K562 (cell line): ENCODE results near the gene ZNF778. TPM values are rescaled to one million over a fixed set of nuclear protein-coding genes. Genes with fewer than 3 reads are reported as not detected.

ENCODE experiments used
- BCLAF1 ChIP-seq, 2 experiments: fragments of 450-650 bp in 1 of 2; IDR thresholded peaks; 2 replicates each; pipeline ENCODE4 v1.6.1; 2011 to 2017; ENCODE audit warnings: low read depth in 2 of 2, antibody characterized with exemption in 1 of 2, borderline replicate concordance in 1 of 2, low read length in 1 of 2, mild to moderate bottlenecking in 1 of 2, mixed read lengths in 1 of 2; ENCODE audit not compliant: control insufficient read depth in 1 of 2
- E2F4 ChIP-seq: sonication (generic); formaldehyde crosslinking; IDR thresholded peaks from 2 replicates; pipeline ENCODE4 v1.8.0; 2022; ENCODE audit warnings: mild to moderate bottlenecking, low read depth, missing genetic modification reagents
- FOXA3 ChIP-seq, 2 experiments: fragments of 450-650 bp in 1 of 2; sonication (generic) in 1 of 2; formaldehyde crosslinking; IDR thresholded peaks in 1 of 2; conservative IDR thresholded peaks in 1 of 2; 2 replicates each; pipeline versions ENCODE4 v1.4.0 to v1.8.0; 2020 to 2022; ENCODE audit warnings: mild to moderate bottlenecking in 2 of 2, missing genetic modification reagents in 1 of 2
- HDGF ChIP-seq: fragments of 450-650 bp; IDR thresholded peaks from 2 replicates; pipeline ENCODE4 v1.6.1; 2016
- HMBOX1 ChIP-seq: sonication (generic); IDR thresholded peaks from 2 replicates; pipeline ENCODE4 v1.6.1; 2016
- HNRNPLL ChIP-seq: fragments of 200-400 bp; formaldehyde crosslinking; IDR thresholded peaks from 2 replicates; pipeline ENCODE4 v1.6.1; 2017; ENCODE audit warnings: low read length, low read depth, mild to moderate bottlenecking; ENCODE audit not compliant: poor library complexity, severe bottlenecking
- MAFK ChIP-seq: IDR thresholded peaks from 2 replicates; pipeline ENCODE4 v1.6.1; 2011; ENCODE audit warnings: low read length, improper control_type of control experiment
- NELFE ChIP-seq: IDR thresholded peaks from 2 replicates; pipeline ENCODE4 v1.6.1; 2011; ENCODE audit warnings: mild to moderate bottlenecking; ENCODE audit not compliant: insufficient read depth, insufficient read length
- NR3C1 ChIP-seq: sonication (generic); formaldehyde crosslinking; IDR thresholded peaks from 2 replicates; pipeline ENCODE4 v1.8.1; 2022; ENCODE audit warnings: missing genetic modification reagents
- PHF8 ChIP-seq: fragments of 200-600 bp; sonication (generic); IDR thresholded peaks from 2 replicates; pipeline ENCODE4 v1.6.1; 2012; ENCODE audit warnings: mixed run types, mild to moderate bottlenecking, inconsistent platforms, low read length, moderate library complexity, borderline replicate concordance
- ZBTB12 ChIP-seq: fragments of 250-450 bp; sonication (Bioruptor Pico); IDR thresholded peaks from 2 replicates; pipeline ENCODE4 v1.4.0; 2020
- ZBTB2 ChIP-seq: fragments of 450-650 bp; IDR thresholded peaks from 2 replicates; pipeline ENCODE4 v1.6.1; 2016; ENCODE audit warnings: antibody characterized with exemption
- ZC3H4 ChIP-seq: sonication (generic); formaldehyde crosslinking; IDR thresholded peaks from 2 replicates; pipeline ENCODE4 v1.9.0; 2021; ENCODE audit warnings: missing genetic modification reagents, borderline replicate concordance
- ZNF23 ChIP-seq: fragments of 250-450 bp; sonication (Bioruptor Pico); IDR thresholded peaks from 2 replicates; pipeline ENCODE4 v1.4.0; 2020; ENCODE audit warnings: mild to moderate bottlenecking
- ZNF280A ChIP-seq: fragments of 450-650 bp; IDR thresholded peaks from 2 replicates; pipeline ENCODE4 v1.6.1; 2018; ENCODE audit warnings: mild to moderate bottlenecking, low read depth; ENCODE audit not compliant: partially characterized antibody
- ZNF41 ChIP-seq: fragments of 250-450 bp; sonication (Bioruptor Pico); conservative IDR thresholded peaks from 2 replicates; pipeline ENCODE4 v1.4.0; 2020; ENCODE audit warnings: mild to moderate bottlenecking
- ZNF699 ChIP-seq: fragments of 250-450 bp; sonication (Bioruptor Pico); IDR thresholded peaks from 2 replicates; pipeline ENCODE4 v1.8.0; 2021; ENCODE audit warnings: mild to moderate bottlenecking, moderate library complexity; ENCODE audit not compliant: insufficient replicate concordance
- polyA plus RNA-seq, 8 experiments: library from polyadenylated mRNA; depleted of rRNA in 4 of 8; stranded (reverse) in 5 of 8; unstranded in 3 of 8; fragments of >200 nt; fragmentation: Nextera tagmentation in 2 of 8; fragmentation: Illumina TruSeq in 1 of 8; extraction: Ambion mirVana in 2 of 8; extraction: Trizol in 1 of 8; gene quantifications; 2 replicates each; pipeline versions ENCODE4 v1.2.1 to v1.2.3, GENCODE V29; 2011 to 2014; ENCODE audit warnings: inconsistent platforms in 1 of 8, missing spikeins in 1 of 8
- total RNA-seq, 7 experiments: library from RNA; depleted of rRNA in 6 of 7; stranded (reverse); fragments of >200 nt in 6 of 7; fragmentation: Illumina TruSeq in 2 of 7; extraction: Trizol in 2 of 7; gene quantifications; 2 replicates each; pipeline versions ENCODE4 v1.2.1 to v1.2.3, GENCODE V29; 2011 to 2021; ENCODE audit warnings: low replicate concordance in 1 of 7

ZNF778 gene
- total and polyA plus RNA-seq, 9 of the 15 experiments (the other 6 are each of a cell fraction or from before 2014, with no cell fraction given), result 0.70 to 60.6 (median 7.5) TPM

GRCh38 chr16:89241187-89242007 lies 23.9 kb downstream of the ZNF778 start (continued):
- TF ChIP-seq ZBTB12 (no peak), HDGF (no peak), BCLAF1 (IDR thresholded peaks at IDR 0.05; ENCODE audit: borderline replicate concordance in 1 of 2, control insufficient read depth in 1 of 2, low read depth in 2 of 2, low read length in 1 of 2) (peak in 1 of 2 experiments; percentile 95; a peak in 1 of 4 replicates), ZBTB2 (no peak), E2F4 (CRISPR knock-in tag) (0 out of 2 replicates have a peak, but pooled peaks have one; percentile 11), ZNF41 (CRISPR knock-in tag) (no peak), FOXA3 (CRISPR knock-in tag; conservative IDR thresholded peaks at IDR 0.05 in 1 of 2, IDR thresholded peaks at IDR 0.05 in 1 of 2) (no peak), NELFE (no peak), MAFK (no peak), NR3C1 (CRISPR knock-in tag) (no peak), ZNF699 (CRISPR knock-in tag) (no peak), PHF8 (peak; percentile 91), HNRNPLL (peak; percentile 13), HMBOX1 (no peak), ZC3H4 (CRISPR knock-in tag) (no peak), ZNF280A (no peak), ZNF23 (CRISPR knock-in tag) (no peak)
